Transverse colon (tissue), 4 donors: ENCODE results near the gene SLCO4A1. TPM values are rescaled to one million over a fixed set of nuclear protein-coding genes. Genes with fewer than 3 reads are reported as not detected.

Source experiments
- DNase-seq: peaks from one replicate; pipeline ENCODE4 v3.0.0-alpha.2; 2019
- H3K27ac ChIP-seq, 4 donors: fragments of 200-600 bp; sonication (generic); 2 replicates each; pipeline ENCODE4 v1.5.1; 2016 to 2018; ENCODE audit warnings: inconsistent platforms in 4 of 4
- H3K27me3 ChIP-seq: fragments of 200-600 bp; sonication (generic); 2 replicates; pipeline ENCODE4 v1.5.1; 2017; ENCODE audit warnings: inconsistent platforms
- H3K36me3 ChIP-seq, 4 donors: fragments of 200-600 bp; sonication (generic); 2 replicates each; pipeline ENCODE4 v1.5.1; 2017 to 2019; ENCODE audit warnings: inconsistent platforms in 4 of 4
- H3K4me1 ChIP-seq, 4 donors: fragments of 200-600 bp; sonication (generic); 2 replicates each; pipeline ENCODE4 v1.5.1; 2017 to 2020; ENCODE audit warnings: inconsistent platforms in 4 of 4
- H3K4me3 ChIP-seq, 4 donors: fragments of 200-600 bp; sonication (generic); 1 replicate in 1 of 4; 2 replicates in 3 of 4; pipeline versions ENCODE4 v1.5.1 to v1.6.1; 2017 to 2019; ENCODE audit warnings: inconsistent platforms in 4 of 4
- H3K9me3 ChIP-seq, 2 donors: fragments of 200-600 bp; sonication (generic); 2 replicates each; pipeline ENCODE4 v1.5.1; 2017 to 2019; ENCODE audit warnings: inconsistent platforms in 2 of 2
- EP300 ChIP-seq: sonication (generic); formaldehyde crosslinking; IDR thresholded peaks from one replicate; pipeline ENCODE4 v1.6.1; 2017; ENCODE audit warnings: antibody characterized with exemption, low read depth
- POLR2A ChIP-seq: fragments of 450-650 bp; IDR thresholded peaks from one replicate; pipeline ENCODE4 v1.6.1; 2016; ENCODE audit warnings: antibody characterized with exemption, mild to moderate bottlenecking, moderate library complexity
- POLR2AphosphoS5 ChIP-seq, 3 donors: sonication (generic); formaldehyde crosslinking; IDR thresholded peaks; one replicate each; pipeline ENCODE4 v1.6.1; 2016; ENCODE audit warnings: antibody characterized with exemption in 3 of 3
- WGBS, 2 donors: methylation state at CpG; one replicate each; pipeline ENCODE4 v1.1.5; 2018; ENCODE audit warnings: low coverage in 1 of 2; 5-methylcytosine and 5-hydroxymethylcytosine counted together
- in situ Hi-C, 4 donors: fragments of 200-750 bp; cut with MboI; loops; one replicate each; pipeline versions ENCODE4 v1.15.0 to v1.15.1; 2017; ENCODE audit warnings: low sequenced_read_pairs in 3 of 4, low pct_ligation_motif_present in 1 of 4, low pct_unique_long_range_greater_than_20kb in 1 of 4
- intact Hi-C: fragments of 100-400 bp; cut with DNase I; formaldehyde crosslinking; loops from one replicate; pipeline ENCODE4 v1.15.1; 2023; ENCODE audit warnings: low total_unique reads
- total RNA-seq, 4 donors: library from RNA; depleted of rRNA; stranded (reverse); fragments of >200 nt; gene quantifications; one replicate each; pipeline ENCODE4 v1.1.0, GENCODE V29; 2016
- TF ChIP-seq, protein P1 (sequence below), 5 experiments: fragments of 200-600 bp in 3 of 5; fragments of 450-650 bp in 2 of 5; sonication (generic) in 3 of 5; IDR thresholded peaks; 1 replicate in 2 of 5; 2 replicates in 3 of 5; pipeline ENCODE4 v1.5.1; 2016 to 2017; ENCODE audit warnings: antibody characterized with exemption in 5 of 5, inconsistent platforms in 3 of 5, mild to moderate bottlenecking in 2 of 5, moderate library complexity in 1 of 5

The SLCO4A1 gene
- total RNA-seq, 4 donors from 2014 or later, result 13.7 to 375 (median 60.0) TPM

DNA sequence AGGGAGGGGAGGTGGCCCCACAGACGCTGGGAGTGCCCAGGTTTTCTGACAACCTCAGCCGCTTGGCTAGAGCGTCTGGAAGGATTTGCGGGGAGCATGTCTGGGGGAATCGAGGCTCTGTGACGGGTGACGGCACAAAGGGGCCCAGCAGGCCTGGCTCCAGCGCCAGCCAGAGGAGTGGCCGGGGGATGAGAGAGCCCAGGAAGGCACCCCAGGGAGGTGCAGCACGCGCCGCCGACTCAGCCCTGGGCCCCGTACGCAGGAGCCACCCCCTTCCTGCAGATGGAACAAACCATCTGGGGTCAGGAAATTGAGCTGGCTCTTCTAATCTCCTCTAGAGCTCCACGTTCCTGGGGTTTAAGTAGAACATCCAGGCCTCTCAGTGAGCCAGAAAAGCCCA, 5.9 kb upstream of the SLCO4A1 start:
- Histone ChIP-seq H3K4me1 (peaks cover under 1 to 2% (median 1%) of the 10 kb centered on the region in 4 donors), H3K27ac (no peak overlapping the region), H3K27me3 (peaks cover 20% of the 10 kb centered on the region), H3K36me3 (no peaks in the 10 kb centered on the region), H3K9me3 (no peaks in the 10 kb centered on the region), H3K4me3 (no peak overlapping the region)
- DNase-seq, result no peak
- 57 to 68% methylated on average over 4 to 16 of the region's 16 CpGs for WGBS, 2 donors
- TF ChIP-seq, protein P1, sequence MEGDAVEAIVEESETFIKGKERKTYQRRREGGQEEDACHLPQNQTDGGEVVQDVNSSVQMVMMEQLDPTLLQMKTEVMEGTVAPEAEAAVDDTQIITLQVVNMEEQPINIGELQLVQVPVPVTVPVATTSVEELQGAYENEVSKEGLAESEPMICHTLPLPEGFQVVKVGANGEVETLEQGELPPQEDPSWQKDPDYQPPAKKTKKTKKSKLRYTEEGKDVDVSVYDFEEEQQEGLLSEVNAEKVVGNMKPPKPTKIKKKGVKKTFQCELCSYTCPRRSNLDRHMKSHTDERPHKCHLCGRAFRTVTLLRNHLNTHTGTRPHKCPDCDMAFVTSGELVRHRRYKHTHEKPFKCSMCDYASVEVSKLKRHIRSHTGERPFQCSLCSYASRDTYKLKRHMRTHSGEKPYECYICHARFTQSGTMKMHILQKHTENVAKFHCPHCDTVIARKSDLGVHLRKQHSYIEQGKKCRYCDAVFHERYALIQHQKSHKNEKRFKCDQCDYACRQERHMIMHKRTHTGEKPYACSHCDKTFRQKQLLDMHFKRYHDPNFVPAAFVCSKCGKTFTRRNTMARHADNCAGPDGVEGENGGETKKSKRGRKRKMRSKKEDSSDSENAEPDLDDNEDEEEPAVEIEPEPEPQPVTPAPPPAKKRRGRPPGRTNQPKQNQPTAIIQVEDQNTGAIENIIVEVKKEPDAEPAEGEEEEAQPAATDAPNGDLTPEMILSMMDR (IDR thresholded peaks at IDR 0.05), result no peak
- TF ChIP-seq POLR2A, result no peak
- TF ChIP-seq POLR2AphosphoS5 (IDR thresholded peaks at IDR 0.05), result no peak
- TF ChIP-seq EP300, result no peak
- intact Hi-C loops (no loop called here), in situ Hi-C loops (no loop called here)

DNA sequence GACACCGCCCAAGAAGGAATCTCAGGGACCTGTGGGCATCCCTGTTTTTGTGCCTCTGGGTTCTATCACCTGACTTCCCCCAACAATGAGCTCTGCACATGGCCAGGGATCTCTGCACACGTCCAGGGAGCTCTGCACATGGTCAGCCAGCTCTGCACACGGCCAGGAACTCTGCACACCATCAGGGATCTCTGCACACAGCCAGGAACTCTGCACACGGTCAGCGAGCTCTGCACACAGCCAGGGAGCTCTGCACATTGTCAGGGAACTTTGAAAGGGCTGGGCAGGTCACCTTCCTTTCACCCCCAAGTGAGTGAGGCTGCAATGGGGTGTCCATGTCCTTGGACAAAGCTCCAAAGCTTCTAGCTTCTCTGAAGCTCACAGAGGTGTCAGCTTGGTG, 5.2 kb upstream of the SLCO4A1 start:
- WGBS, 2 donors, result 70 to 74% methylated on average over 2 to 5 of the region's 5 CpGs
- H3K9me3 ChIP-seq, result no peaks in the 10 kb centered on the region
- in situ Hi-C loops (no loop called here), intact Hi-C loops (no loop called here)
- no peaks in the 10 kb centered on the region for H3K36me3 ChIP-seq
- DNase-seq, result no peak
- no peak overlapping the region for H3K27ac ChIP-seq
- H3K4me1 ChIP-seq, result peaks cover 7 to 8% (median 8%) of the 10 kb centered on the region in 4 donors
- TF ChIP-seq POLR2A, result no peak
- TF ChIP-seq EP300, result no peak
- TF ChIP-seq POLR2AphosphoS5 (IDR thresholded peaks at IDR 0.05), result no peak
- TF ChIP-seq, protein P1 (IDR thresholded peaks at IDR 0.05), result no peak
- no peak overlapping the region for H3K4me3 ChIP-seq
- peaks cover 24% of the 10 kb centered on the region for H3K27me3 ChIP-seq

DNA sequence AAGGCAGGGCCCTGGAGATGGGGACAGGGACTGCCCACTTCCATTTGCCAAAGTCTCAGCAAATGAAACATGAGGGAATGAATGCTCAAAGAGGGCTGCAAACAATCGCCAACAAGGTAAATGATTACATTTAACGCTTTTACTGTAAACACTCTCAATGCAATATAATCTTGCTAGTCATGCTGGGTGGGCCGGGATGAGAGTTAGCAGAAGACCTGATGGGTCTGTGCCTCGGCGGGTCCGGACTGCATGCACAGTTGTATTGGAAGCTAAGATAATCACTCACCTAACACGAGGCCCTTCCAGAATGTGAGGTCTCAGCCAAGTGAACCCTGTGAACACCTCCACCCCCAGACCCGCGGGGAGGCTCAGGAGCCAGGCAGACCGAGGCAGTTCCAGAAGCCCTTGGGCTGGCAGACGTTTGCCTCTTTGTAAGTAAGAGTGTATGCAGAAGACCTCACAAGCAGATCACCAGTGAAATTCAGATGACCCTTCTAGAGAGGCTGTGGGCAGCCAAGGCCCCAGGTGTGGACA, 4.7 kb upstream of the SLCO4A1 start:
- Histone ChIP-seq H3K27ac (no peak overlapping the region), H3K27me3 (peaks cover 25% of the 10 kb centered on the region), H3K4me3 (no peak overlapping the region), H3K9me3 (no peaks in the 10 kb centered on the region), H3K4me1 (peaks cover 7 to 12% (median 10%) of the 10 kb centered on the region in 4 donors), H3K36me3 (no peaks in the 10 kb centered on the region)
- DNase-seq, result no peak
- TF ChIP-seq POLR2AphosphoS5 (IDR thresholded peaks at IDR 0.05) (no peak), EP300 (no peak), POLR2A (no peak)
- TF ChIP-seq, protein P1 (IDR thresholded peaks at IDR 0.05), result no peak
- intact Hi-C loops (no loop called here), in situ Hi-C loops (no loop called here)
- 71% methylated on average over 11 of the region's 11 CpGs; no CpG with 5 or more reads in 1 of the 2 donors for WGBS, 2 donors

DNA sequence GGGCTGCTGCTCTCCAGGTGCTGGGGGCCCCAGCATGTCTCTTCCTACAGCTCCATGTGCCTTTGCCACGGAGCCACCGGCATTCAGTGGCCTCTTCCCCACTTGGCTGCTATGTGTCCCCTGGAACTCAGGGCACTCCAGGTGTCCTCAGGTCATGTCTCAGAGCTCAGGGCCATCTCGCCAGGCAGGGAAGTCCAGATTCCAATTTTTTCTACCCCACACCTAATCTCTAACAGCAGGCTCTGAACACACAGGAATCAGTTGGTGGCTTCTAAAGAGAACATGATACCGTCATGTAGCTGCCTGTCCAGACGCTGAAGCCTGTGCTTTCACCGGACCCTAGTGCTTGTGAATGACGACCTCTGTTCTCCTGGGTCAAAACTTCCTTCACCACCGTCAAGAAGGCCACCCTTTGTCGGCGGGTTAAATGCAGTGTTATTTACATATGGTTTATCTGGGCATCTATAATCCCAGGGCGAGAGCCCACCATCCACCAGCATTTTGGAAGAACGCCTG, 4.2 kb upstream of the SLCO4A1 start:
- intact Hi-C loops (no loop called here), in situ Hi-C loops (no loop called here)
- H3K27me3 ChIP-seq, result peaks cover 31% of the 10 kb centered on the region
- 85 to 100% methylated on average over 2 to 12 of the region's 12 CpGs for WGBS, 2 donors
- no peaks in the 10 kb centered on the region for H3K9me3 ChIP-seq
- H3K4me3 ChIP-seq, result no peak overlapping the region
- TF ChIP-seq EP300 (no peak), POLR2A (no peak), POLR2AphosphoS5 (IDR thresholded peaks at IDR 0.05) (no peak)
- TF ChIP-seq, protein P1 (IDR thresholded peaks at IDR 0.05), result no peak
- no peaks in the 10 kb centered on the region for H3K36me3 ChIP-seq
- no peak overlapping the region for H3K27ac ChIP-seq
- H3K4me1 ChIP-seq, result peaks cover 12 to 17% (median 15%) of the 10 kb centered on the region in 4 donors
- no peak for DNase-seq
